ENCODE results near the gene PDE4A.

PDE4A gene

GRCh38 chr19:10516671-10517286 is 96.4 kb downstream of the PDE4A start:
- DNase-seq, result no peak

DNA sequence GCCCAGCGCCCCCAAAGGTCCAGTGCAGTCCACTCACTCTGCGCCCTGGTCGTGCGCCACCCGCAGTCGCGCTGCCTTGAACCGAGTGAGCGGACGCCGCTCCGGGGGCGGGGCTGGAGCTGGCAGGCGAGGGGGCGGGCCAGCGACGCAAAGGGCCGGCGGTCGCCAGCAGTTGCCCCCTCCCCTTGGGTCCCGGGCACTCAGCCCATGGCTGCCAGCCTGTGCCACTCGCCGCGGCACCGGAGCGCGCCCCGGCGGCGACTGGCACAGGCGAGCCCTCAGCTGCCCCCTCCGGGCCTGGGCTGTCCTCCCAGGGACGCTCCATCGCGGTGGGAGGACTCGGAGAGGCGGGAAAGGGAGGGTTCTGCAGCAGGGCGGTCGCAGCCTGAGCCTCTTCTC is 97.0 kb downstream of the PDE4A start, which contains the start of gene S1PR5:
S1PR5 (minus strand) TSS at position 87 of the 399 bp plus-strand sequence. CDS start 2,436 bp downstream, outside the sequence.
- no peak for DNase-seq

GRCh38 chr19:10517760-10518443 is 97.6 kb downstream of the PDE4A start:
- DNase-seq, result no peak

DNA sequence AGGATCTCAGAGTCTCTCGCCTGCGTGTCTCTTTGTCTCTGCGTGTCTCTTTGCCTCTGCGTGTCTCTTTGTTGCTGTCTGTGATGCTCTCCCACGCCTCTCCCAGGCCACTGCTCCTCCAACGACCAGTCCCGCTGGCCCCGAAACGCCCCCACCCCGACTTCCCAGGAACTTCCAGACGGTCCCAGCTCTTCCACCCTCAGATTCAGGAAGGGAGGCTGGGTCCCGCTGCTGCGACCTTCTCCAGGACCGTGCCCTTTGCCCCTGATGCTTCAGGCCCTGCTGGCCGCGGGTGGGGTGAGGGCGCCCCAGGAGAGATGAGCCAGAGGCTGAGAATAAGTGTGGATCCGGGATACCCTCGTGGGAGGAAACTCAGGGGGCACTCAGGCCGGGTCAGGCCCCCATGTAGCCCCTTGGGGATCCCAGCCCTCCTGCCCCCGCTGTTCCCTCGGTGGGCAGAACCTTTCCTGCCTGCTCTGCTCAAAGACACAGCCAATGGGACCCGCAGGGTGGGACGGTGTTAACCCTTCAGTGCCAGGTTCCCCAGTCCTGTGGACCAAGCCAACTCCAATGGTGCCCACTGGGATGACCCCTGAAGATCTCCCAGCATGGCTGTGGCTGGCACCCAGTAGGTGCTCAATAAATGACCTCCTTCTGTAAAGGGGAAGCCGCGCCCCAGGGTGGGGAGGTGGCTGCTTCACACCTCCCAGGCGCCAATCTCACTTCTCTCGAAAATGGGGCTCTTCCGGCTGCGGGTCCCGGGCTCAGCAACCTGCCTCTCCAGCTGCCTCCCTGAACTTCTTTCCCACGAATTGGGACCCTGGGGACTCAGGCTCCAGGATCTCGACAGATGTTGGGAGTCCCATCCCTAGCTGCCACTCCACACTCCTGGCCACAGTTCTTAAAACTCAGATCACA is 98.4 kb downstream of the PDE4A start:
- DNase-seq, result no peak

All from fibroblast of skin of back (primary cell).